NCI-H1436 treated with DMSO at 0.1 percent for 48 hours (cell line): ENCODE data around the gene GJA4.
"Not testable (repeated sequence)": the region's sequence is repeated elsewhere in the genome, so short reads cannot be mapped to it uniquely, and the experiment has no call there.

Source experiments
- DNase-seq: peaks from one replicate; lab custom pipeline; 2025; lab: John Stamatoyannopoulos, UW

The GJA4 gene

GRCh38 chr1:34770891-34771504 is 21.8 kb upstream of the GJA4 start:
- DNase-seq, result no peak

GRCh38 chr1:34771573-34772371 is 21.0 kb upstream of the GJA4 start:
- DNase-seq, result no peak

DNA sequence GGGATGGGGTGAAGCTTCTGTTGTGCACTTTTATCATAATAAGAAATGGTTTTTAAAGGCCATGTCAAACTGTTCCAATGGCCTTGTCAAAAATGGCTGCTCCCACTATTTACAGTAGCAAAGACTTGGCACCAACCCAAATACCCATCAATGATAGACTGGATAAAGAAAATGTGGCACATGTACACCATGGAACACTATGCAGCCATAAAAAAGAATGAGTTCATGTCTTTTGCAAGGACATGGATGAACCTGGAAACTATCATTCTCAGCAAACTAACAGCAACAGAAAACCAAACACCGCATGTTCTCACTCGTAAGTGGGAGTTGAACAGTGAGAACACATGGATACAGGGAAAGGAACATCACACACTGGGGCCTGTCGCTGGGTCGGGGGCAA is 19.7 kb upstream of the GJA4 start:
- not testable (repeated sequence) for DNase-seq

DNA sequence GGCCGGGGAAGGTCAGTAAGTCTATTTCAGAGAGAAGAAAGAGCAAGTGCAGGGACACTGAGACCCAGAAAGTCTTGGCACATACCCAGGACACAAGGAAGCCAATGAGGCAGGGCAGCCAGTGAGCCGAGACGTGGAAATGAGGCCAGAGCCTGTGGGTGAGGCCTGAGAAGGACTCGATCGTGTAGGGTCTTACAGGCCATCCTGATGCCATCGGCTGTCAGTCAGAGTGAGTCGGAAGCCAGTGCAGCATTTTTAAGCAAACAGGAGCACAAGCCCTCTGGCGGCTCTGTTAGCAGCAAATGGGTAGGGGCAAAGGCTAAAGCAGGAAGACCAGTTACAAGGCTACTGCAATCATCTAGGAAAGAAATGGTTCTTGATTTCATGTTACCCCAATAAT is 17.8 kb upstream of the GJA4 start:
- DNase-seq, result no peak

GRCh38 chr1:34776911-34777310 is 15.9 kb upstream of the GJA4 start:
- DNase-seq, result no peak

DNA sequence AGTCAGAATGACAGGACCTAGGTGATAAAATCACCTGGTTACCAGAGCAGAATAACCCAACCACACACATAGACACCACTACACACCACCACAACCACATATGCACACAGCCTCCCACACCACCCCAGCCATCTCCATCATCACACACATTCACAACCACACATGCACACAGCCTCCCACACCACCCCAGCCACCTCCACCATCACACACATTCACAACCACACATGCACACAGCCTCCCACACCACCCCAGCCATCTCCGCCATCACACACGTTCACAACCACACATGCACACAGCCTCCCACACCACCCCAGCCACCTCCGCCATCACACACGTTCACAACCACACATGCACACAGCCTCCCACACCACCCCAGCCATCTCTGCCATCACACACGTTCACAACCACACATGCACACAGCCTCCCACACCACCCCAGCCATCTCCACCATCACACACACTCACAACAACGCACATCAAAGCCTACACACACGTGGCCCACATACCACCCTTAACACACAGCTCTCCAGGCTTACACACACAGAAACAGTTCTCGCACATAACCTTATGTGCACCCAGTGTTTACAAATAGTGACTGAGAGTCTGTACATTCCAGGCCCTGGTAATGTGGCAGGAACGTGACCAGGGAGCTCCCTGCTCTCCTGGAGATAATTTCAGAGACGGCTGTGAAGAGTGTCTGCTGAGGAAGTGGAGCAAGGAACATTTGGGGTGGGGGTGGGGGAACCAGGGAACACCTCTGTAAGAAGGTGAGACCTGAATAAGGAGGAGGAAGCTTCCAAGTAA is 15.1 kb upstream of the GJA4 start:
- no peak for DNase-seq

- DNase-seq, result no peak
These were observed 14.4 kb upstream of the GJA4 start for GRCh38 chr1:34778381-34778780.

GRCh38 chr1:34779005-34779404 is 13.8 kb upstream of the GJA4 start:
- no peak for DNase-seq

DNA sequence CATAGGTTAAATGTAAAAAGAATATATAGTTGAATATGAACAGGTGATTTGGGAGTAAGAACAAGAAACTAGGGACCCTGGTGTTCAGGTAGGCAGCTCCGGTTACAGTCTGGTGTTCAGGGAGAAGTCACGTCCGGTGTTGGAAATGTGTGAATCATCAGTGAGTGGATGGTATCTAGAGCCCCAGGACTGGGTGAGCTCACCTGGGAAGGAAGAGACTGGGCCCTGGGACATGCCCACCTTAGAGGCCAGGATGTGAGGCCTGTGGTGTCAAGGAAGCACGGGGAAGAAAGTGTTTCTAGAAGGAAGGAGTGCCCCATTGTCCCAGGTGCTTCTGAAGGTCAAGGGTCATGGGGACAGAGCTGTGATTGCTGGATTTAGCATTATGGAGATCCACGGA is 13.3 kb upstream of the GJA4 start:
- no peak for DNase-seq

GRCh38 chr1:34779962-34780361 is 12.8 kb upstream of the GJA4 start:
- DNase-seq, result no peak

DNA sequence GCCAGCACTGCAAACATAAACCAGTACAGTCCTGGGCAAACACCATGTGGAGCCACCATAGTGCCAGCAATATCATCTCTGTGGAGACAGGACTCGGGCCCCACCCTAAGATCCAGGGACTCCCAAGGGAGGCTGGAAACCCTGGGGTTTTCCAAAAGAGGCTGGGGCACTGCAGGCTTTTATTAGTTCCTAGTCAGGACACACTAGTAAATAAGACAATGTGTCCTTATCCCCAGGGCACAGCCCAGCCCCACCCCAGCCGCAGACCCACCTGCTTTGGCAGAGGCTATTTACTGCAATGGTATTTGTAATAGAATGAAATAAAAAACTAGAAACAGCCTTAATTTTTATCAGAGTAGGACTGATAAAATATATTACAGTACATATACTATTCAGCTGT is 12.3 kb upstream of the GJA4 start:
- no peak for DNase-seq

DNA sequence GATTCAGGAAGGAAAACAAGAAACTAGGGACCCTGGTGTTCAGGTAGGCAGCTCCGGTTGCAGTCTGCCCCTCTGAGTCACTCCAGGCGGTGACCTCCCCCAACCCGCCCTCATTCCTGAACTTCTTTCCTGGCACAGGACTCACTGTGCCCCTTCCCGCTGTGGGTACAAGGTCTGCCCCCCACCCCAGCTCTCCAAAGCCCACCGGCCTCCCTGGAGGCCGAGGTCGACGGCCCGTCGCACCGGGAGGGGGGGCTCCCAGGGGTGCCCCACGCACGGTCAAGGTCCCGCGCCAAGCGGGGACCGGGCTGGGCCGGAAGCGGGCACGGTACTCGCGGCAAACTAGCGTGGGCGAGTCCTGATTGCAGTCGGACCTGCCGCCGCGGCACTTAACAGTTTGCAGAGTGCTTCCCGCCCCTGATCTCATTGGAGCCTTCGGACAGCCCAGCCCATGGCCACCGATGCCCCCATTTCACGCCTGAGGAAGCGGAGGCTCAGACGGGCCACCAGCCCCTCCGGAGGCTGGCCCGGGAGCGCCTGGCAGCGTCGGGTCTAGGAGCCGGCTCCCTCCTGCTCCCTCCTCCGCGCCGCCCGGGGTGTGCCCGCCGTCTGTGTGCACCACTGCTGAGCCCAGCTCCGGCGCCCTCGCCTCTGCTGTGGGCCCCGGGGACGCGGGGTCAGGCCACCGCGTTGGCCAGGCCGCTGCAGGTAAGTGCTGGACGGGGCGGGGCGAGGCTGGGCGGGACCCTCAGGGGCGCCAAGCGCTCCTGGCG is 11.5 kb upstream of the GJA4 start, which contains the start of gene GJB3:
GJB3 (plus strand) TSS at position 144 of the 773 bp plus-strand sequence. CDS start 3,549 bp downstream, outside the sequence.
- DNase-seq, result no peak

- DNase-seq, result no peak
These were observed 10.9 kb upstream of the GJA4 start for GRCh38 chr1:34781844-34782391.

DNA sequence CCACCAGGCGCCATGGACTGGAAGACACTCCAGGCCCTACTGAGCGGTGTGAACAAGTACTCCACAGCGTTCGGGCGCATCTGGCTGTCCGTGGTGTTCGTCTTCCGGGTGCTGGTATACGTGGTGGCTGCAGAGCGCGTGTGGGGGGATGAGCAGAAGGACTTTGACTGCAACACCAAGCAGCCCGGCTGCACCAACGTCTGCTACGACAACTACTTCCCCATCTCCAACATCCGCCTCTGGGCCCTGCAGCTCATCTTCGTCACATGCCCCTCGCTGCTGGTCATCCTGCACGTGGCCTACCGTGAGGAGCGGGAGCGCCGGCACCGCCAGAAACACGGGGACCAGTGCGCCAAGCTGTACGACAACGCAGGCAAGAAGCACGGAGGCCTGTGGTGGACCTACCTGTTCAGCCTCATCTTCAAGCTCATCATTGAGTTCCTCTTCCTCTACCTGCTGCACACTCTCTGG is 8.0 kb upstream of the GJA4 start:
- DNase-seq, result no peak

DNA sequence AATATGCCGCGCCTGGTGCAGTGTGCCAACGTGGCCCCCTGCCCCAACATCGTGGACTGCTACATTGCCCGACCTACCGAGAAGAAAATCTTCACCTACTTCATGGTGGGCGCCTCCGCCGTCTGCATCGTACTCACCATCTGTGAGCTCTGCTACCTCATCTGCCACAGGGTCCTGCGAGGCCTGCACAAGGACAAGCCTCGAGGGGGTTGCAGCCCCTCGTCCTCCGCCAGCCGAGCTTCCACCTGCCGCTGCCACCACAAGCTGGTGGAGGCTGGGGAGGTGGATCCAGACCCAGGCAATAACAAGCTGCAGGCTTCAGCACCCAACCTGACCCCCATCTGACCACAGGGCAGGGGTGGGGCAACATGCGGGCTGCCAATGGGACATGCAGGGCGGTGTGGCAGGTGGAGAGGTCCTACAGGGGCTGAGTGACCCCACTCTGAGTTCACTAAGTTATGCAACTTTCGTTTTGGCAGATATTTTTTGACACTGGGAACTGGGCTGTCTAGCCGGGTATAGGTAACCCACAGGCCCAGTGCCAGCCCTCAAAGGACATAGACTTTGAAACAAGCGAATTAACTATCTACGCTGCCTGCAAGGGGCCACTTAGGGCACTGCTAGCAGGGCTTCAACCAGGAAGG is 7.4 kb upstream of the GJA4 start:
- no peak for DNase-seq

DNA sequence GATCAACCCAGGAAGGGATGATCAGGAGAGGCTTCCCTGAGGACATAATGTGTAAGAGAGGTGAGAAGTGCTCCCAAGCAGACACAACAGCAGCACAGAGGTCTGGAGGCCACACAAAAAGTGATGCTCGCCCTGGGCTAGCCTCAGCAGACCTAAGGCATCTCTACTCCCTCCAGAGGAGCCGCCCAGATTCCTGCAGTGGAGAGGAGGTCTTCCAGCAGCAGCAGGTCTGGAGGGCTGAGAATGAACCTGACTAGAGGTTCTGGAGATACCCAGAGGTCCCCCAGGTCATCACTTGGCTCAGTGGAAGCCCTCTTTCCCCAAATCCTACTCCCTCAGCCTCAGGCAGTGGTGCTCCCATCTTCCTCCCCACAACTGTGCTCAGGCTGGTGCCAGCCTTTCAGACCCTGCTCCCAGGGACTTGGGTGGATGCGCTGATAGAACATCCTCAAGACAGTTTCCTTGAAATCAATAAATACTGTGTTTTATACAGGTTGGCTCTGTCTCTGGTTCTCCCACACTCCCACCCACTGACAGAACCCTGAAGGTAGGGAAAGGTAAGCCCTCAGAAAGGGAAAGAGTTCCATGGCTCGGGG is 6.8 kb upstream of the GJA4 start:
- DNase-seq, result no peak

GRCh38 chr1:34786521-34787325 is 6.1 kb upstream of the GJA4 start:
- peak; percentile 19 for DNase-seq

DNA sequence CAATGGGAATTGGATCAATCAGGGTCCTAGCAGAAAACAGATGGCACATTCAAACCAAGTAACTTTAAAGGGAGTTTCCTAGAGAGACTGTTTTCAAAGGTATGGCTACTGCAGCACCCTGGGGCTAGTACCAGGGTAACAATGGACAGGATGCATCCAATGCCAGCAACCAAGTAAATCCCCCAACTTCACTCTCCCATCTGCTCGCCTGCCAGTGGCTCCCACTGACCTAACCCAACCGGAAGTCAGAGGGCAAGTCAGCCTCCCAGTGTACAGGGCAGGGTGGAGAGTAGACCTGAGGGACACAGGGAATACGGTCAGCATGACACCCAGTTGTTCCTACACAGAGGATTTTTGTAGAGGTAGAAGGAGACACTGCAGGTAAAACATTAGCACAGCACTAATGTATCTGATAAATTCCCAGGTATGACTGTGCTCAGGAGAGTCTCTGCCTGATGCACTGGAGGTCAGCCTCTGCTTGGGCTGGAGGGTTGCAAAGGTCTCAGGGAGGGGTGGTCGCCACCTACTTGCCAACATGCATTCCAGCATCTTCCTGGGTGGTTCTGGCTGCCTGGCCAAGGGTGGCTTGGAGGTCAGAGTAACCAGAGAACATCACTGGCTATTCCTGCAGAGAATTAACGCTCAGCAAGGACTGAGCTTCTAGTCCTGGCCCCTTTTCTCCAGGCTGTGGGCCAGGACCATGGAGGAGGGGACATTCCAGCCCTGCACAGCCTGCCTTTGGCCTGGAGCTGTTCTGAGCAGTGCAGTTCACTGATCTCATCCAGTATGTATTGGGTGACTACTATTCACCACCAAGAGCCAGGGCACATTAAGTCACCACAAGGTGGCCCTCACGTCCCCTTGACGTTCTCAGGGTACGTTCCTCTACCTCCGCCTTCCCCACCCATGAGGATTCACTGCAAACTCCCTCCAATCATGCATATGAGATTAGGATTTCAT is 5.1 kb upstream of the GJA4 start:
- no peak for DNase-seq

GRCh38 chr1:34790985-34791384 is 1.8 kb upstream of the GJA4 start:
- no peak for DNase-seq
